ENCODE measurements around the gene NME7.

- TF ChIP-seq POLR2AphosphoS5 (IDR thresholded peaks at IDR 0.05) (no peak), POLR2A (IDR thresholded peaks at IDR 0.05) (no peak), CTCF (IDR thresholded peaks at IDR 0.05 in 8 of 11, conservative IDR thresholded peaks at IDR 0.05 in 3 of 11) (no peak)
Measured at GRCh38 chr1:169127305-169127704, 240.3 kb downstream of the NME7 start.
